ENCODE data around the gene SLC25A5. TPM values are rescaled to one million over a fixed set of nuclear protein-coding genes. Genes with fewer than 3 reads are reported as not detected.

The SLC25A5 gene
- total RNA-seq = 113 and 114 TPM in 2 replicates

DNA sequence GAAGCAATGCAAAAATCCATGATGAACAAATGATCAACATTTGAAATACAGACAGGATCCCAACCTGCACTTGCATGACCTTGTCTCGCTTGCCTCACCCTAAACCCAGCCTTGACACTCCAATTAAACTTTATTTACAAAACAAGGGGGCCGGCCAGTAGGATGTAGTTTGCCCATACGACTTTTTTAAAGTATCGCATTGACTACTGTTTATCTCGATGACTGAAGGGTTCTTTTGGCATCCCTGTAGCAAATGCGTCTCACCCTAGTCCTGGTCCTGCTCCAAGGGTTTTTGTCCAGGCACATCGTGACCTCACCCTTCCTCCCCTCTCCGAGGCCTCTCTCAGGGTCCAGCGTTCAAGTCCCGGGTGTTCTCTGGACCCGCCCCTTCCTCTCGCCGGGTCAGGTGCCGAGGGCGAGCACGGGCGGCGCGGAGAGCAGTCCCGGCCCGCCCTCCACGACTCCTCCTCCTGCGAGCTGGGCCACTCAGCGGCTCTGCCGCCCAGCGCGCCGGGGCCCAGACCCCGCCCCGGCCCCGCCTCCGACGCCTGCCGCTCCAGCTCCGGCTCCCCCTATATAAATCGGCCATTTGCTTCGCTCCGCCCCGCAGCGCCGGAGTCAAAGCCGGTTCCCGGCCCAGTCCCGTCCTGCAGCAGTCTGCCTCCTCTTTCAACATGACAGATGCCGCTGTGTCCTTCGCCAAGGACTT lies at the start of gene SLC25A5:
TSS of gene SLC25A5 (plus strand) at position 603 of the 709 bp plus-strand sequence. CDS start at position 675, 72 bp downstream.

Other genes starting within 250 kb of the SLC25A5 start
- gene PGRMC1, start 232.2 kb upstream of the SLC25A5 start, total RNA-seq = 107 and 156 TPM in 2 replicates
- 26.5 and 28.3 TPM in 2 replicates for gene SLC25A43, start 69.1 kb upstream of the SLC25A5 start, total RNA-seq
- gene STEEP1, start 97.0 kb downstream of the SLC25A5 start, total RNA-seq = 36.0 and 37.7 TPM in 2 replicates
- gene UBE2A, start 106.1 kb downstream of the SLC25A5 start, total RNA-seq = 28.9 and 38.7 TPM in 2 replicates
- 6.3 and 6.7 TPM in 2 replicates for gene NKRF, start 138.0 kb downstream of the SLC25A5 start, total RNA-seq
- 12.0 and 20.1 TPM in 2 replicates for gene SEPTIN6, start 224.7 kb downstream of the SLC25A5 start, total RNA-seq

Measured in smooth muscle cell of the pulmonary artery (primary cell).